HG03457 (cell line): Measurements from ENCODE around the gene PGAP3.
"Not testable (repeated sequence)": the region's sequence is repeated elsewhere in the genome, so short reads cannot be mapped to it uniquely, and the experiment has no call there.

Experiments used
- ATAC-seq: cut with Tn5 transposase; IDR thresholded peaks from one replicate; pipeline ENCODE4 v1.9.1; 2021; ENCODE audit warnings: moderate number of reproducible peaks; ENCODE audit not compliant: unreplicated experiment

PGAP3 gene

DNA sequence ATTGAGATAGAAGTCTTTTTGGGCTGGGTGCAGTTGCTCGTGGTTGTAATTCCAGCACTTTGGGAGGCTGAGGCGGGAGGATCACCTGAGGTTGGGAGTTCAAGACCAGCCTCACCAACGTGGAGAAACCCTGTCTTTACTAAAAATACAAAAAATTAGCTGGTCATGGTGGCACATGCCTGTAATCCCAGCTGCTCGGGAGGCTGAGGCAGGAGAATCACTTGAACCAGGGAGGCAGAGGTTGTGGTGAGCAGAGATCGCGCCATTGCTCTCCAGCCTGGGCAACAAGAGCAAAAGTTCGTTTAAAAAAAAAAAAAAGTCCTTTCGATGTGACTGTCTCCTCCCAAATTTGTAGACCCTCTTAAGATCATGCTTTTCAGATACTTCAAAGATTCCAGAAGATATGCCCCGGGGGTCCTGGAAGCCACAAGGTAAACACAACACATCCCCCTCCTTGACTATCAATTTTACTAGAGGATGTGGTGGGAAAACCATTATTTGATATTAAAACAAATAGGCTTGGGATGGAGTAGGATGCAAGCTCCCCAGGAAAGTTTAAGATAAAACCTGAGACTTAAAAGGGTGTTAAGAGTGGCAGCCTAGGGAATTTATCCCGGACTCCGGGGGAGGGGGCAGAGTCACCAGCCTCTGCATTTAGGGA lies 11.4 kb upstream of the PGAP3 start:
- ATAC-seq: not testable (repeated sequence)

DNA sequence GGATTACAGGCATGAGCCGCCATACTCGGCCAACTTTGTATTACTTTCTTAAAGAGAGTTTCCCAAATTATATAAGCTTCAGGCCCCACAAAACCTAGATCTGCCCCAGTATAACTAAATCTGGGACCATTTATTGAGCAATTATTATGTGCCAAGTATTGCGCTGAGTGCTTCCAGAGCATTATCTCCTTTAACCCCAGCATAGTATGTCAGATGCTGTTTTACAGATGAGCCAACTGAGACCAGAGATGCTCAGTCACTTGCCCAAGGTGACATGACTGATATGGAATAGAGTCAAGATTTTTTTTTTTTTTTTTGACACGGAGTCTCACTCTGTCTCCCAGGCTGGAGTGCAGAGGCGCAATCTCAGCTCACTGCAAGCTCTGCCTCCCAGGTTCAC lies 10.1 kb upstream of the PGAP3 start:
- ATAC-seq: no peak

DNA sequence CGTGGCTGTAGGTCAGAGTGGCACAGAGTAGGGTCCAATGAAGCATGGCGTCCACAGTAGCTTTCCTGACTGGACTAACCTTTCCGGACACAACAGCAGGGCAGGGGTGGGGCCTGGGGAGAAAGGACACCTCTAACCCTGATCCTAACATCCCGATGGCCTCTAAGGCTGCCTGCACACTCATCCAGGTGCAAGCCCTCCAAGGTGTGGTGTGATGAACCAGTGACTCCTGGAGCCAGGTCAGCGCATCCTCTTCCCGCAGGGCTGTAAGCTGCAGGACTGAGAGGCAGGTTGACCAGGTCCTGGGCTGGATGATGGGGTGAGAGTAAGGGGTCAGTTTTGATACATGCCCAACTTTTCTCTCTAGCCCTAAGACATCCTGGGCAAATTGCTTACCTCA lies 8.9 kb upstream of the PGAP3 start:
- no peak for ATAC-seq

DNA sequence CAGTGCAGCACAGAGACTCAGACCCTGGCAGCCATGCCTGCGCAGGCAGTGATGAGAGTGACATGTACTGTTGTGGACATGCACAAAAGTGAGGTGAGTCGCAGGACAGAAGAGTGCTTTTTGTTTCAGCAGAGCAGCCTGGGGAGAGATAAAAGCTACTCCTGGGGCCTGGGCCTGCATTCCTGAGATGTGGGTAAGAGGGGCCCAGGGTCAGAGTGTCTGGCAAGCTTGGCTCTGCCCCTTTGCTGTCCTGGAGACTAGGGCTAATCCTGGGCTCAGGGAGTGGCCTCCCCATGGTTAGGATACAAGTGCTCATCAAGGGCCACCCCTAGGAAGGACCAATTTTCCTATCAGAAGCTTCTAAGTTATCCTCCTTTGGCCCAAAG lies 7.2 kb upstream of the PGAP3 start:
- ATAC-seq: no peak

DNA sequence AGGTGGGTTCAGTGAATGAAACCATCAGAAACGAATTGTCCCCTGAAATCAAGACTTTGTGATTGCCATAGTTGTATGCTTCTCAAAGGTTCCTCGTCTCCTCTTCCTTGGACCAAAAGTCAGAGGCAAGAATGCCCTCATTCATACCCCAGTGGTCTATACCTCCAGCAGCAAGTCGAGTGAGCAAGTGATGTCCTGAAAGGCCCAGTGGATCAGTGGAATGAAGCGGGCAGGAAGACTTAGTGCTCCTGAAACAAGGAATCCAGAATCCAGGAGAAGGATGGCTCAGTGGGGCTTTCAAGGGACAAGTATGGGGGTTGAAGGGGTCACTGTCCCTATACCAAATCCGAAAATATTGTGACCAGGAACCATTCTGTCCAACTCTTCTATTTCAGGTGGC lies 6.7 kb upstream of the PGAP3 start:
- ATAC-seq: no peak

DNA sequence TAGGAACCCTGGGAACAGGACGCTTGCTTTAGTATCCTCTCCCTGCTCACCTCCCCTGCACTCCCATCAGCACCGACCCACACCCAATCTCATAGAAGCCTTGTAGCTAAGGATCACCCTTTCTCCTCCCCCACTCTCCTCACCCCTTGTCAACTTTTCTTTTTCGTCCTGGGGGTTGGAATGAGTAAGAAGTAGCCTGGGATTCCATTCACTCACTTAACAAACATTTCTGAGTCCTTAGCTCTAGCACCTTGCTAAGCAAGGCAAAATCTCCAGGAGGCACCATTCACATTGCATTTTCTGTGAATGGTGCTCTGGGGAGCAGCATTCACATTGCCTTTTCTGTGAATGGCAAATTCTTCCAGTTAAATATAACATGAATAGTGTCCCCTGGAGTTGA lies 1.1 kb upstream of the PGAP3 start:
- ATAC-seq: no peak

DNA sequence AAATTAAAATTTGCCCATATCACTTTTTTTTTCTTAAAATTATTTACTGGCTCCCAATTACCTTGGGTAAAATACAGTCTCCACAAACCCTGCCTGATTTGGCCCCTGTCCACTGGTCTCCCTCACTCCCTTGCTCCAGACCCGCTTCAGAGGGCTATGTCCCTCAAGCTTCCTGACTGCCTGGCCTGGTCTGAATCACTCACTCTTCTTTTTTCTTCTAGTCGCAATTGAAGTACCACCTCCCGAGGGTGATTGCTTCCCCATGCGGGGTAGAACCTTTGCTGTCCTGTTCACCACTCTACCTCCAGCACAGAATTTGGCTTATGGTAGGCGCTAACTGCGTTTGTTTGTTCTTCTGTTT lies 598 bp upstream of the PGAP3 start:
- no peak for ATAC-seq

DNA sequence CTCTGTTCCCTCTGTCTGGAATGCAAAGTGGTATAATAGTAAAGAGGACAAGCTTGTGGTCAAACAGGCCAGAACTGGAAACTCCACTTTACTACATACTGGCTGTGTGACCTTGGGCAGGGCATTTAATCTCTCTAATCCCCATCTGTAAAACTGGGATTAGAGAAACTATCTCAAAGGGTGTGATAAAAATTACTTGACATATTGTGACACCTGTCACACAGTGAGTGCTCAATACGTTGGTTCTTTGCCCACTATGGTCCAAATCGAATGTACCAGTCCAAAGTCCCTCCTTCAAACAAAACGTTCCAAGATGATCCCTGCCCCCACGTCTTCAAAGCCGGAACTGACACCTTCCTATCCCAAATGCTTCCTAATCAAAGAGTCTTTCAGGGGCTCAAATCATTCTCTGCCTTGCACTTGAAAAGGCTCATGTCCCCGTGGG lies 734 bp downstream of the PGAP3 start:
- no peak for ATAC-seq

DNA sequence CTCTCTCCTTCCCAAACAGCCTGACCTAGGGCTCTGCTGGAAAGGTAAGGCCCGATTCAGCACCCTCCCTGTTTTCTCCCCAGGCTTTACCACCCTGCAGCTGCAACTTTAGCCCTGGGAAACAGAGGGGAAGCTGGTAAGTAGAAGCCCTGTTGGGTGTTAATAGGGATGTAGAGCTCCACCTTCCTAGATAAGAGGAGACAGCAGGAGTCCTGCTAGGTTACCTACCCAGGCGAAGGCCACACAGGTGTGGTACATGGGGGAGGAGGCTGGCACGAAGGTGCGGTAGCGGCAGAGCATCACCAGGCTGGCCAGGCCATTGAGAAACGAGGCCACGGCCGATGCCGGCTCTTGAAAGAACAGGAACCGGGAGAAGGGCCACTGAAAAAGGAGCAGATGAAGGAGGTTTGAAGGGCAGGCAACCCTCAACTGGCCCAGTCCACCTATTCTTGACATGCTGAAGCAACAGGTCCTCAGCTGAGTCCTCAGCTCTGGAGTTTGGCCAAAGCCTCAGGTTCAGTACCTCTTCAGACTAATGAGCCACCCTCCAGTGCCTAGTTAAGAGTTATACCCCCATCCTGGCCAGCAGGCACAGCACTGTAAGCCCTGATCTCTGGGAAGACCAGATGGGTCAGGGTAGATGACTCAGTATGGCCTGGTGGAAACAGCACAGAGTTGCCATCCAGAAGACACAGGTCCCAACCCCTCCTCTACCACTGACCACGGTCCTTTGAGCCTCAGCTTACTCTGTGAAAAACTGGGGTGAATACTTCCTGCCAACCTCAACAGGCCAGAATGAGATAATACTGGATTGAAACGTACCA lies 3.3 kb downstream of the PGAP3 start:
- ATAC-seq: no peak

DNA sequence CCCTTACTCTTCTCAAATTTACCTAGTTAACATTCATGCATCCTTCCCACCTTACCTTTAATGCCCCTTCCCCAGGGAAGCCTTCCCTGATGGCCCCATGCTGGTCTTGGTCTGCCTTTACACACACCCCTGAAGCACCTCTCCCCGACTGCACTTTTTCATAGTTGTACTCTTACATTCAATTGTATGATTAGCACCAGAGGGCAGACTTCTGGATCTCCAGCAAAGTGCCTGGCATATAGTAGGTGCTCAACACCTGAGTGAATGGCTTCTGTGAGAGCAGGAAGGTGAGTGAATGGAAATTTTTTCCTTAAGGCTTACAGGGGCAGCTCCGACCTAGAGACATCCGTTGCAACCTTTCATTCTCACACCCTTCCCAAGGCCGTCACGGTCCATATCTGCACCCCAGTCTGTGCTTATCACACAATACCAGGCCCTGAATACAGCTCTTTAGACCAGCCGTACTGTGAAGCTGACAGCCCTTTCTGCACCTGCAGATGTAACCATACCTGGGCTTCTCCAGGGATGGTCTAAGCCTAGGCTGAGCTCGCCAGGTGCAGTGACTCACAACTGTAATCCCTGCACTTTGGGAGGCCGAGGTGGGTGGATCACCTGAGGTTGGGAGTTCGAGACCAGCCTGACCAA lies 4.4 kb downstream of the PGAP3 start:
- ATAC-seq: no peak

DNA sequence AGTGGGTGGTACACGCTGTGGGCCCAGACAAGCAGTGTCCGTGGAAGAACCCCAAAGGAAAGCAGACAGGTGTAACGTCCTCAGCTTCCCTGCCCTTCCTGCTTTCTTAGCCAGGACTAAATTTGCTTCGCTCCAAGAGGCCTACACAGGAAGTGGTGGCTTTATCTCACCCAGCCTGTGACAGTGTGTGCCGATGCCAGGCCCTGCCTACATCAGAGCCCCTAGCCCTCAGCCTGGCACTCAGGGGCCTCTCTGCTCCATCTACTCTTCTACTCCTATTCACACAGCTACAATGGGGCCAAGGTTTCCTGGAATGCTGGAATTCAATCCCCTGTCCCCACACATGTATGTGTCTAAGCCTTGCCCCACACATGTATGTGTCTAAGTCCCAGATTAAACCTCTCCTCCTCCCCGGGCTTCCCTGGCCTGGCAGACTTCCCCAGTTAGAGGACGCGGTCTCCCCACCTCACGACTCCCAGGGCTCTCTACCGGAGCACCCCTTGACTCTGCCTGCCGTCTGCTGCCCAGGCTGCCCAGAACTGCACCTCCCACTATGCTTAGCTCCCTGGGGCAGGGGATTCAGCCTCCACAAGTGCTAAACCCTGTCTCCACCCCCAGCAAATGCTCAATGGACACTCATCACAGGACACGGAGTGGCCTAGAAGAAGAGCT lies 8.2 kb downstream of the PGAP3 start:
- no peak for ATAC-seq

DNA sequence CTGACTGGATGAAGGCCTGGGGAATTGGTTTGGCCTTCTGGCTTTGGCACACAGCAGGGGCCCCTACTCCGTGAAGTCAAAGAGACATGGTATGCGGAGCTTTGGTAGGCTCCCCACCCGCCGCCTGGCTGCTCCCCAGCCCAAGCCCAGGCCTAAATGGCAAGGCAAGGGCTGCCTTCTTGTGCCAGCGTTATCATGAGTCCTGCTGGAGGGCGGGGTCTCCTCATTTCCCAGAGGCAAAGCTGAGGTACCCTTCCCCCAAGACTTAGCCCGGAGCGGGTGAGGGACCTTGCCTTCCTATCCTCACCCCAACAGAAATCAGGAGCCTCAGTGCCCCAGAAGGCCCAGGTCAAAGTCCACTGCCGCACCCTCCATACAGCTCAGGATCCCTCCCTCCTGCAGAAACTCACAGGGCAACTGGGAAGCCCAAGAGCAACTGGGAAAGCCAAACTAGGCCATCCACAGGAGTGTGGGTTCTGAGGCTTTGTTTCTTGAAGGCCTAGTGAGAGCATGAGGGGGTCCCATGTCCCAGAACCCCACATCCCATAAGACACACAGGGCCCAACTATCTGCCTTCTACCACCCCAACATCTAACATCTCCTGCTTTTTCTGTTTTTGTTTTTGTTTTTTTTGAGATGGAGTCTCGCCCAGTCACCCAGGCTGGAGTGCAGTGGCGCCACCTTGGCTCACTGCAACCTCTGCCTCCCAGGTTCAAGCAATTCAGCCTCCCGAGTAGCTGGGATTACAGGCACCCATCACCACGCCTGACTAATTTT lies 9.3 kb downstream of the PGAP3 start:
- ATAC-seq: no peak

DNA sequence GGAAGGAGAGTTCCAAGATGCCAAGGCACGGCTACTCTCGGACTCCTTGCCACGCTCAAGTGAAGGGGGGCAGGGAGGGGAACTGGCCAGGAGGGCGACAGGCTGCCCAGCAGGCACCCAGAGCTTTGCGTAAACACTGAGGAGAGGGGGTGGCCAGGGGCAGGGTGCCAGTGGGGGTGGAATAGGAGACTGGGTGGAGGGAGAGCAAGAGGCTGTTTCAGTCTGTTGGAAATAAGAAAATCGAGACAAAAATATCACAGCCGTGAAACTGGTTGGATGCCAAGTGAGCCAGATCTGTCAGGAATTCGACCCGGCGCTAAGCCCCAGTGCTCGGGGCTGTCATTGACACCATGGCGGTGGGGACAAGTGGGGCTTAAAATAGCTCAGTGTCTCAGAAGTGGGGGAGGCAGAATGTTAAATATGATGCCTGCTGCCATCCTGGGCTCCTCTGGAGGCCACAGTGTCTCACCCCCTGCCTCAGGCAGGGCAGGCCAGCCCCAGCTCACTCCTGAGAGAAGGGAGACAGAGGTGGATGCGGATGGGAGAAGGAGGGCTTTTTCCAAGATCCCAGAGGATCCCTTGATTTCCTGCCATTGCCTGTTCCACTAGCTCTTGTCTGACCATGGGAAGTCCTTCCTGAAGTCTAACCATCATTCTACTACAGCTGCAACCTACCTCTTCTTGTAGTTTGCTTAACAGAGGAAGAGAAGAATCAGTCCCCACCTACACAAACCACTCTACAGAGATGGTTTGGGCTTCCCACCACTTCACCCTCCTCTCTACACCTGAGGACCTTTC lies 10.1 kb downstream of the PGAP3 start:
- no peak for ATAC-seq

DNA sequence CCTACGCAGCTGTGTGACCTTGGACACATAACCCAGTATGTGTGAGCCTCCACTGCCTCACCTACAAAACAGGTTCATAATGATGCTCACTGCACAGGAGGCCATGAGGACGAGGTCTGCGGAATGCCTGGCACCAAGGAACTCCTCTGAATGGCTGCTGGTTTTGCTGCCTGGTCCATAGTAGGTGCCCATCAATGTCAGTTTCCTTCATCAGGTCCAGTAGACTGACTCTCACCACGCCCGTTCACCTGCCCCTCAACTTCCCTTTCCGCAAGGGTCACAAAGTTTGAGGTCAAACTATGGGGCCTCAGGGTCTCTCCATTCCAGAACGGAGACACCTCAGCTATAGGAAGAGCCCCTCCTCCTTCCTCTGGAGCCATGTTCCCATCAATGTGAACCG lies 10.8 kb downstream of the PGAP3 start:
- no peak for ATAC-seq

DNA sequence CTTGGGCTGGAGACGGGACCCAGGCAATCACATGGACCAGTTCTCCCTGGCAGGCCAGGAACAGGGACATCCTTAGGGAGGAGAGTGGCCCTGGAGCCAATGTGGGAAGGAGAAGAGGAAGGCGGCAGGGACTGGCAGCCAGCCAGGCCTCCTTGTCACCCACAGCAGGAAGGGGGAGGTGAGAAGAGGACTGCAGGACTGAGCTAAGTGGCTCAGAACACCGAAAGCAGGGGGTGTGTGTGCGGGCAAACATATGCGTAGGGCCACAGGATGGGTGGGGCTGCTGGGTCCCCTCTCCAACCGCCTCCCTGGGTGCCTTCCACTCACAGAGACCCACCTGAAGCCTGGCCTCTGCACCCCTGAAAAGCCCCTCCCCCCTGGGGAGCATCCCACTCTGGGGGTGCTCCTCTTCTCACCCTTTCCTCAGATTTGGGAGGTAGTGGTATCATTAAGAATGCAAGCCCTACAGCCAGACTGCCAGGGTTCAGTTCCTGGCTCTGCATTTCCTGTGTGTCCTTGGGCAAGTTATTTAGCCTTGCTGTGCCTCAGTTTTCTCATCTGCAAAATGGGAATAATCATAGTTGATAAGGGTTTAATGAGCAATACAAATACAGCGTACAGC lies 11.5 kb downstream of the PGAP3 start:
- ATAC-seq: no peak

DNA sequence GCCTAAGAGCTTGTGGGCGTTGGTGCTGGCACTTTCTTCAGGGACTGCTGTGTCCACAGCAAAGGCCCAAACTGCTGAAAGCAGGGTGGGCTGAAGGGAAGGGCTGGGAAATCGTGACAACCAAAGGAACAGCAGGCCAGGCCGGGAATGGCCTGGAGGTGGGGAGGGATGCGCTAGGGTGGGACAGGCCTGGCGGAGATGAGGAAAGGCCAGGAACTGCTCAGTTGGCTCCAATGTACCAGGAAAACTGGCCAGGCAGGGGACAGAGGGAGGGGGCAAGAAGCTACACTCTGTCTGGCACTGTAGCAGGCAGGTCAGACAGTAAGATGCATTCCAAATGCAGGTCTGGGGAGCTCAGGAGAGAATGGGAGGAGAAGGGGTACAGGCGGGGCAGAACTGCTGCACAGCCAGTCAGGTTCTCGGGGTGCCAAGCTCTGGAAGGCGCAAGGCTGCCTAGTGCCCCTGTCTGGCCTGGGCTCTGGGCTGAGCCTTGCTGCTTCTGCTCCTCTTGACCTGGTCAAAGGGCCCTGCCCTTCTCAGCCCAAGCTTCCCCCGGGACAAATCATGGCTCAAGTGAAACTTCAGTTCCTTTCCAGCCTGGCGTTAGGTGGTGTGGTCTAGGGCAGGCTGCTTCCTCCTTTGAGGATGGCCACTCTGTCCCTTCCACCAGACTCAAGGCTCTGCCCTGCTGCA lies 12.3 kb downstream of the PGAP3 start:
- no peak for ATAC-seq

DNA sequence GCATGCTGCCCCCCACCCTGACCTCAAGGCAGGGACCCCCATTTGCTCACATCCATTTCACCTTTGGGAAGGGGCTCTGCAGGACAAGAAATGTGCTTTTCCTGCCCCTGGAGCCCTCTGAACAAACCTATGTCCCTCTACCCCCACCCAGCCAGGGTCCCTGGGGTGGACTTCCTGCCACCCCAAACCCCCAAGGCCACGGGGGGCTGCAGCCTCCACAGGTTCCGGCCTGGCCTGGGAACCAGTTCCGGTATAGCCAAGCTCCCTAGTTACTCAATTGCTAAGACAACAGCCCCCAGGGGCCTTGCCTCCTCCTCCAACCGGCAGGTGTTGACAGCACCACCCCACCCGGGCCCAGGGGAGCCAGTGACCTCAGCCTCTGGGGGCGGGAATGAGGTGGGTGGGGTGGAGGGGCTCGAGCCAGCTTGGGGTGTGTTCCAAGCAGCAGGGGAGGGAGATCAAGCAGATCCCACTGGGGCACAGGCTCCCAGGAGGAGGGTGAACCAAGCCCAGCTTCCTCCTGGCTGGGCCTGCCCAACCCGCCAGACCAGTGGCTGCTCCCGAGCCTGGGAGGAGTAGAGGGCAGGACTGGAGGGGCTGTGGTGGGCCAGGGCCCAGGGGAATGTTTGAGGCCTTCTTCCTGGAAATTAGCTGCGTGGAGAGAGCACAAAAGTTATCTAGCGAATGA lies 13.0 kb downstream of the PGAP3 start:
- no peak for ATAC-seq

DNA sequence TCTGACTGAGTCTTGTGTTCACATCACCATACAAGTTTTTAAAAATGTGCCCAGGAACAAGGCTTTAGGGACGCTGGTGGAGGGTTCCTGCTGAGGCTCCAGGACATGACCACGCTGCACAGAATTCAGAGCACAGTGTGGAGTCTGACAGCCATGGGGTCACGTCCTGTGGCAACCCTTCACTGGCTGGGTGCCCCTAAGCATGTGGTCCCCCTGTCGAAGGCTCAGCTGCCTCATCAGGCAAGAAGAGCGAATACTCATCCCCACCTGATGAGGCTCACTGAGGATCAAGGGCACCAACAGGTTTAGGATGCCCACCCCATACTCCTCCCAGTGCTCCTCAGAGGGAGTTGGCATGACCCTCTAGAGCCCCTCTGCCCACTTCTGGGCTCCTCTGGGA lies 13.7 kb downstream of the PGAP3 start:
- no peak for ATAC-seq
